NB4 (cell line): ENCODE measurements around the gene TAF15.

Source experiments
- CTCF ChIP-seq: IDR thresholded peaks from one replicate; pipeline ENCODE4 v1.5.1; 2012; ENCODE audit warnings: low read depth, low read length
- POLR2A ChIP-seq: IDR thresholded peaks from 2 replicates; pipeline ENCODE4 v1.6.1; 2011; ENCODE audit warnings: mild to moderate bottlenecking; ENCODE audit not compliant: insufficient read length; ENCODE audit errors: extremely low read depth

- TF ChIP-seq CTCF (no peak), POLR2A (peak; percentile 15)
Observed at GRCh38 chr17:35847633-35848373, 38.5 kb downstream of the TAF15 start.
